Measurements from ENCODE around the gene DENND1A. TPM values are rescaled to one million over a fixed set of nuclear protein-coding genes. Genes with fewer than 3 reads are reported as not detected.

The DENND1A gene
- total and polyA plus RNA-seq, 7 donors, result 12.8 to 33.2 (median 19.2) TPM

- no peak for DNase-seq
- H3K4me3 ChIP-seq, result no peak overlapping the region
- H3K4me1 ChIP-seq, result peaks cover 0 to 4% (median 0%) of the 10 kb centered on the region in 4 donors
- no peaks in the 10 kb centered on the region for H3K36me3 ChIP-seq
- no peaks in the 10 kb centered on the region for H3K27me3 ChIP-seq
- TF ChIP-seq EP300 (IDR thresholded peaks at IDR 0.05) (no peak), POLR2A (IDR thresholded peaks at IDR 0.05) (no peak), POLR2AphosphoS5 (IDR thresholded peaks at IDR 0.05) (no peak), CTCF (IDR thresholded peaks at IDR 0.05) (no peak)
- no peak overlapping the region for H3K27ac ChIP-seq
- 86 to 89% methylated on average over 5 of the region's 5 CpGs for WGBS, 2 donors
- intact Hi-C loops (cut with DNase I), result loop anchor here (10.0 kb wide), 1 partner anchor 57 kb away; no protein-coding TSS in a partner anchor
- no peaks in the 10 kb centered on the region for H3K9me3 ChIP-seq
These were observed 388.5 kb downstream of the DENND1A start for GRCh38 chr9:123541411-123541810.

GRCh38 chr9:123540457-123540856 is 389.5 kb downstream of the DENND1A start:
- TF ChIP-seq POLR2A (IDR thresholded peaks at IDR 0.05), result no peak
- no peak for TF ChIP-seq POLR2AphosphoS5 (IDR thresholded peaks at IDR 0.05)
- TF ChIP-seq EP300 (IDR thresholded peaks at IDR 0.05), result no peak
- no peak overlapping the region for H3K27ac ChIP-seq
- DNase-seq, result no peak
- no peak overlapping the region for H3K4me3 ChIP-seq
- no peaks in the 10 kb centered on the region for H3K9me3 ChIP-seq
- WGBS, 2 donors, result 87 to 92% methylated on average over 3 of the region's 3 CpGs
- intact Hi-C loops (cut with DNase I), result loop anchor here (10.0 kb wide), 1 partner anchor 56 kb away; no protein-coding TSS in a partner anchor
- H3K27me3 ChIP-seq, result no peaks in the 10 kb centered on the region
- no peaks in the 10 kb centered on the region for H3K36me3 ChIP-seq
- peaks cover 0 to 4% (median 0%) of the 10 kb centered on the region in 4 donors for H3K4me1 ChIP-seq

- Histone ChIP-seq H3K27ac (no peak overlapping the region), H3K4me1 (peaks cover 0 to 4% (median 0%) of the 10 kb centered on the region in 4 donors), H3K9me3 (no peaks in the 10 kb centered on the region), H3K4me3 (no peak overlapping the region), H3K27me3 (no peaks in the 10 kb centered on the region), H3K36me3 (no peaks in the 10 kb centered on the region)
- WGBS, 2 donors, result 86 to 90% methylated on average over 3 of the region's 3 CpGs
- intact Hi-C loops (cut with DNase I), result no loop called here
- TF ChIP-seq CTCF (IDR thresholded peaks at IDR 0.05) (no peak), POLR2AphosphoS5 (IDR thresholded peaks at IDR 0.05) (no peak), EP300 (IDR thresholded peaks at IDR 0.05) (no peak), POLR2A (IDR thresholded peaks at IDR 0.05) (no peak)
- DNase-seq, result no peak
These were observed 392.1 kb downstream of the DENND1A start for GRCh38 chr9:123537809-123538208.

GRCh38 chr9:123536455-123536868 is 393.5 kb downstream of the DENND1A start:
- Histone ChIP-seq H3K27ac (no peak overlapping the region), H3K36me3 (no peaks in the 10 kb centered on the region), H3K4me1 (peaks cover 0 to 2% (median 0%) of the 10 kb centered on the region in 4 donors), H3K27me3 (no peaks in the 10 kb centered on the region), H3K9me3 (no peaks in the 10 kb centered on the region), H3K4me3 (no peak overlapping the region)
- 87 to 93% methylated on average over 6 of the region's 6 CpGs for WGBS, 2 donors
- intact Hi-C loops (cut with DNase I), result no loop called here
- DNase-seq, result no peak
- TF ChIP-seq EP300 (IDR thresholded peaks at IDR 0.05) (no peak), POLR2AphosphoS5 (IDR thresholded peaks at IDR 0.05) (no peak), POLR2A (IDR thresholded peaks at IDR 0.05) (no peak)

- no peaks in the 10 kb centered on the region for H3K9me3 ChIP-seq
- no peak overlapping the region for H3K27ac ChIP-seq
- no peak for TF ChIP-seq POLR2AphosphoS5 (IDR thresholded peaks at IDR 0.05)
- no peak for TF ChIP-seq POLR2A (IDR thresholded peaks at IDR 0.05)
- TF ChIP-seq CTCF (IDR thresholded peaks at IDR 0.05), result no peak
- no peak for TF ChIP-seq EP300 (IDR thresholded peaks at IDR 0.05)
- WGBS, 2 donors, result 93 to 97% methylated on average over 2 of the region's 2 CpGs
- H3K36me3 ChIP-seq, result no peaks in the 10 kb centered on the region
- no peak for DNase-seq
- H3K27me3 ChIP-seq, result no peaks in the 10 kb centered on the region
- intact Hi-C loops (cut with DNase I), result no loop called here
- no peak overlapping the region for H3K4me3 ChIP-seq
- no peaks in the 10 kb centered on the region for H3K4me1 ChIP-seq
These were observed 395.6 kb downstream of the DENND1A start for GRCh38 chr9:123534336-123534735.

- Histone ChIP-seq H3K4me1 (no peaks in the 10 kb centered on the region), H3K4me3 (no peak overlapping the region), H3K27me3 (no peaks in the 10 kb centered on the region), H3K36me3 (no peaks in the 10 kb centered on the region), H3K27ac (no peak overlapping the region), H3K9me3 (no peaks in the 10 kb centered on the region)
- intact Hi-C loops (cut with DNase I), result no loop called here
- 73 to 75% methylated on average over 4 of the region's 4 CpGs for WGBS, 2 donors
- DNase-seq, result no peak
- TF ChIP-seq POLR2A (IDR thresholded peaks at IDR 0.05), result no peak
- no peak for TF ChIP-seq EP300 (IDR thresholded peaks at IDR 0.05)
- TF ChIP-seq CTCF (IDR thresholded peaks at IDR 0.05), result no peak
- TF ChIP-seq POLR2AphosphoS5 (IDR thresholded peaks at IDR 0.05), result no peak
These were observed 399.7 kb downstream of the DENND1A start for GRCh38 chr9:123530244-123530643.
